Choroid plexus epithelial cell (primary cell): ENCODE results near the gene ATG101.

Experiments
- DNase-seq: peaks from one replicate; pipeline ENCODE4 v3.0.0-alpha.2; 2010; ENCODE audit warnings: low read depth
- H3K4me3 ChIP-seq: 2 replicates; pipeline ENCODE4 v1.5.1; 2011; ENCODE audit warnings: low read depth, mild to moderate bottlenecking, control low read depth, low read length, moderate library complexity
- TF ChIP-seq, protein P1 (sequence below): conservative IDR thresholded peaks from 2 replicates; pipeline ENCODE4 v1.5.1; 2011; ENCODE audit warnings: low read depth, mild to moderate bottlenecking, control low read depth, inconsistent platforms, low read length, moderate library complexity

Gene ATG101

DNA sequence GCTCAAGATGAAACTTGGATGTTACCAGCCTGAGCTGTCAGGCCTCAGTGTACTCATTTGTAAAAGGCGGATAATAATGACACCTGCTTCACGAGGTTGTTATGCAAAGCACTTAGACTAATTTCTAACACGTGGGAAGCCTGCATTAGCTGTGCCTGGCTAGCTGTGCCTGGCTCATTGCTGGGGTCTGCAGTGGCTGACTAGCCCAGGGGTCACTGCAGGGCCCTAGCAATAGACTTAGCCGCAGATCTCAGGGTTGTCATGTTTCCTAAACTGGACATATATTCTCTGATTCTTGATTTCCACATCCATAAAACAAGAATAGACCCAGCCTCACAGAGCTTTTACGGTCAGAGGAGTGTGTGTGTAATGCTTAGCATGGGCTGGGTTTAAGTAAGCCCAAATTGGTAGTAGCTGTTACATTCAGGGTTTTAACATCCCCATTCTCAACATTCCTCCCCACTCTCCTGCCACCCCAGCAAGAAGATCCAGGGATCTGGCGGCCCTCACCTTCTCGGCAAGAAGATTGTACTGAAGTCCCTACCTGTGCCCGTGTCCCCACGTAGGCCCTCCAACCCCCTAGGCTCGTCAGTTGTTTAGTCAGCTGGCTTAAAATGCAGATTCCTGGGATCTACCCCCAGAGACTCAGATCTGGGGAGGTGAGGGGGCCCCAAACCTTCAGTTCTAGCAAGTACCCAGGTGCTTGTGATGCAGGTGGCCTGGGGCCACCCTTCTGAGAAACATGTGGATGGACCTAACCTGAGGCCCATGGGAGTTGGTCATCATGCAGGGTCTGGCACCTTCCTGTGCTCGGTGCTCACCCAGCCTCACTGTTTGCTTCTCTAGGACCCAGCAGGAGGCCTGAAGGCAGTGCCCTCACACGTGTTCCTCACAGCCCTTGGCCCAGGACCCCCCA lies 9.9 kb upstream of the ATG101 start:
- H3K4me3 ChIP-seq, result no peak overlapping the region
- no peak for DNase-seq

DNA sequence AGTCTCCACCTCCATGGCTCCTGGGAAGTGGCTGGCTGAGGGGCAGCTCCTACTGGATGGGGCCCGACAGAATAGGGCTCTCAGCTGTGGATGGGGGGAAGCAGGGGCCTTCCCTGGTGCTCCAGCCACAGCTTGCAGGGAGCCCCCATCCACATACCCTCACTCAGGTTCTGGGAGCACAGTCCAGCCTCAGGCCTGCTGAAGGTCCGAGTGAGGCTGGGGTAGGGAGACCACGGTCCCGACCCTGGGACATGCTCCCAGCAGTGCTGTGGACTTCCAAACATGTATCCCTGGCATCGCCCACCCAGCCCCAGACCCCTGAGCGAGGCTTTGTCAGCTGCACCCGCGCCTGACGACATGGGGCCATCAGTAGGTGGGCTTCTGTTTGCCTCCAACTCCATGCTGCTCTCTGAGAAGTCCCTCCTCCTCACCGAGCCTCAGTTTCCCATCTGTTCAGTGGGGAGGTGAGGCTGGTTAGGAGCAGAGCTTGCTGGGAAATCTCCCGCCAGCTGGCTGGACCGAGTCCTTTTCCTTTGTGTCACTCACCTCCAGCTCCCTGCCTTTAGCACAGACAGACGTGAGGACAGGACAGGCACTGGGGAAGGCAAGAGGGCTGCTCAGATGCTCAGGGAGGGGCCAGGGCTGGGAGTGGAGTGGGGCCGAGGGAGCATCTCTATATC lies 9.1 kb upstream of the ATG101 start:
- no peak overlapping the region for H3K4me3 ChIP-seq
- DNase-seq, result no peak
- TF ChIP-seq, protein P1, sequence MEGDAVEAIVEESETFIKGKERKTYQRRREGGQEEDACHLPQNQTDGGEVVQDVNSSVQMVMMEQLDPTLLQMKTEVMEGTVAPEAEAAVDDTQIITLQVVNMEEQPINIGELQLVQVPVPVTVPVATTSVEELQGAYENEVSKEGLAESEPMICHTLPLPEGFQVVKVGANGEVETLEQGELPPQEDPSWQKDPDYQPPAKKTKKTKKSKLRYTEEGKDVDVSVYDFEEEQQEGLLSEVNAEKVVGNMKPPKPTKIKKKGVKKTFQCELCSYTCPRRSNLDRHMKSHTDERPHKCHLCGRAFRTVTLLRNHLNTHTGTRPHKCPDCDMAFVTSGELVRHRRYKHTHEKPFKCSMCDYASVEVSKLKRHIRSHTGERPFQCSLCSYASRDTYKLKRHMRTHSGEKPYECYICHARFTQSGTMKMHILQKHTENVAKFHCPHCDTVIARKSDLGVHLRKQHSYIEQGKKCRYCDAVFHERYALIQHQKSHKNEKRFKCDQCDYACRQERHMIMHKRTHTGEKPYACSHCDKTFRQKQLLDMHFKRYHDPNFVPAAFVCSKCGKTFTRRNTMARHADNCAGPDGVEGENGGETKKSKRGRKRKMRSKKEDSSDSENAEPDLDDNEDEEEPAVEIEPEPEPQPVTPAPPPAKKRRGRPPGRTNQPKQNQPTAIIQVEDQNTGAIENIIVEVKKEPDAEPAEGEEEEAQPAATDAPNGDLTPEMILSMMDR, result no peak

More for the DNA sequence above, 9.9 kb upstream of the ATG101 start:
- TF ChIP-seq, protein P1, result no peak

DNA sequence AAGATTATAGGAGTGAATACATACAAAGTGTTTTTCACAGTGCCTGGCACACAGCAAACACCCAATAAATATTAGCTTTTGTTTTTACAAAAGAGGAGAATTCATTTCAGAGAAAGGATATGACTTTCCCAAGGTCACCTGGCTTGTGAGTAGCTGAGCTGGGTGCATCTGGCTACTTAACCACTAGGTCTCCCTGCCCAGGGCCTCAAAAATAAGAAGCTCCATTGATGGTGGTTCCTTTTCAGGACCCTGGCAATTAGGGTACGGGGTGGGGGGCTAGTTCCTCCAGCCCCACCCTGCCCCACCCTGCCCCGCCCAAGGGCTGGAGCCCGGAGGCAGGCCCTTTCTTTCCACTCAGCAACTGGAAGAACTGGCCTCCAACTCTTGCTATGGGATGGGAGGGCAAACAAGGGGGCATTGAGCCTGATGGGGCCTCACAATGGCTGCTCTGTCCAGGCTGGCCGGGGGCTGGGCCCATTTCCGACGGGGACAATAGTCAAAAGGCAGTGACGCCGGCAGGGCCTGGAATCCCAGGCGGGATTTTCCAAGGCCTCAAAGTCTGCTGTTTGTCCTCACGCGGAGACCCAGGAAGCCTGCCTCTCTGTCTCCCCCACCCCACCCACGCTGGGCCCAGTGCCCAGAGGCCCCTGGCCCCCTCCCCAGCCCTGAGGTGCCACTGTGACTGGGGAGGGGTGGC lies 8.2 kb upstream of the ATG101 start:
- TF ChIP-seq, protein P1, result no peak
- H3K4me3 ChIP-seq, result no peak overlapping the region
- no peak for DNase-seq

DNA sequence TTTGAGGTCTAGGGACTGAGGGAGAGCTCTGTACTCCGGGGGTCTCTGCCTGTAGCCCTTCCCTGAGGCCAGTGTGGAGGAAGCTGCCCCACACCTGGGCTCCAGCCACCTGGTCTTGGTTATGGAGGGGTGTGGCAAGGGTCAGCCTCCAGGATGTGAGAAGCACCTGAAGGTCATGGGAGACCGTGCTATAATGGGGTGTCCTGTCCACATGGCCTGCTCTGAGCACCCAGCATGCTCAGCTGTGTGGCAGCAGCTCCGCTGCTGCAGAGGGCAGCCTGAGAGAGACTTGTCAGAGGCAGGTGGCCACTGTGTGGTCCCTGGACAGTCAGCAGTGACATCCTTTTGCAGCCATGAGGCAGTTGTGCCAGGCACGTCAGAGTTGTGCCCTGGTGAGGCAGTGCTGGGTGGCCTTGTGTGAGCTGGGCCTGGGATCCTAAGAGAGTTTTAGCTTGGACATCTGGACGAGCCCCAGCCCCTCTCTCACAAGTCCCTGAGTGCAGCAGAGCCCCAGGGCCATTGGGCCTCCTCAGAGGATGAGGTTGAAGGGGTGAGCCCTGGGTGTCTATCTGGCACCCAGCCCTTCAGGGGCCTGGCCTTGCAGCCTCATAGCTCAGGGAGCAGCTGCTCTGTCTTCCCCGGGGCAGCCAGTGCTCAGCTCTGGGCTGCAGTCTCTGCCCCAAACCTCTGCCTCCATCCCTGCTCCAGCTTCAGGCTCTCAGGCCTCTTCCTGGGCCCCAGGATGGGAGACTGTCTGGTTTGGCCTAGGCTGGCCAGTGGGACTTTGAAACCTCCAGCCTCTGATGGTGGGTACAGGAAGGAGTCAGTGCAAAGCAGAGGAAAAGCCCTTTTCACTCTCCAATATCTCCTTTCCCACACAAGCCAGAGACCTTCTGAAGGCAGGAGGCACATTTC lies 7.4 kb upstream of the ATG101 start:
- DNase-seq, result no peak
- TF ChIP-seq, protein P1, result no peak
- no peak overlapping the region for H3K4me3 ChIP-seq

DNA sequence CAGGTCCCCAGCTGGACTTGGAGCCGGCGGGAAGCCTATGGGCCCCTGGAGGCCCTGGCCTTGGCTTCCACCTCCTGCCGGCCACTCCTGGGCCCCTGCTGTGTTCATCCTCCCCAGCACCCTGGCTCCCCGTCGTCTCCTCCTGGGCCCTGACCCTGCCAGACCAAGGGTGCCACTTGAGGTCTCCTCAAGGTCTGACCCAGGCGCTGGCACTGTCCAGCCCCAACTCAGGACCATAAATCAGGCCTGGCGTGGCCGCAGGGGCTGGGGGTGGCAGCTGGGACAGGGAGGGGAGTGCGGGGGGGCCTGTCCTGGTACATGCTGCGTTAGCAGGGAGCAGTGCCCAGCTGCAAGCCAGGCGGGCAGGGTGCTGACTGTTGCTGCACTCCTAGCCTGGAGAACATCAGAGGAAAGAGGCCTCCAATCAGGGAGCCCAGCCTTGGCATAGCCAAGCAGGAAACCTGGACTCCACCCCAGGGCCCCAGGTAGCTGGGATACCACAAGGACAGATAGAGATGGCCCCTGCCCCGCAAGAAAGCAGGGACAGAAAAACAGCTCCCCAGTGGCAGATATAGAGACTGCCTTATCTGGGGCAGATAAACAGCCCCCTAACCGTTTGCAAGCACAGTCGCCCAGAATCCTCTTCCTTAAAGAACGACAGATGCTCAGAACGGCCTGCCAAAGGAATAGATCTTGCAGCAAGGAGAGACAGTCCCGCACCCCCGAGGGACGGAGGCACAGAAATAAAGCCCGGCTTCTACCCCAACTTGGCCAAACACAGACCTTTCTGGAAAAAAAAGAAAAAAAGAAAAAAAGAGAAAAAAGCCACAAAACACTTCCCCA lies 6.5 kb upstream of the ATG101 start:
- no peak overlapping the region for H3K4me3 ChIP-seq
- DNase-seq, result no peak
- TF ChIP-seq, protein P1, result no peak
